ENCODE data around the gene ALOXE3.
"Not testable (repeated sequence)": the region's sequence is repeated elsewhere in the genome, so short reads cannot be mapped to it uniquely, and the experiment has no call there.

ALOXE3 gene

DNA sequence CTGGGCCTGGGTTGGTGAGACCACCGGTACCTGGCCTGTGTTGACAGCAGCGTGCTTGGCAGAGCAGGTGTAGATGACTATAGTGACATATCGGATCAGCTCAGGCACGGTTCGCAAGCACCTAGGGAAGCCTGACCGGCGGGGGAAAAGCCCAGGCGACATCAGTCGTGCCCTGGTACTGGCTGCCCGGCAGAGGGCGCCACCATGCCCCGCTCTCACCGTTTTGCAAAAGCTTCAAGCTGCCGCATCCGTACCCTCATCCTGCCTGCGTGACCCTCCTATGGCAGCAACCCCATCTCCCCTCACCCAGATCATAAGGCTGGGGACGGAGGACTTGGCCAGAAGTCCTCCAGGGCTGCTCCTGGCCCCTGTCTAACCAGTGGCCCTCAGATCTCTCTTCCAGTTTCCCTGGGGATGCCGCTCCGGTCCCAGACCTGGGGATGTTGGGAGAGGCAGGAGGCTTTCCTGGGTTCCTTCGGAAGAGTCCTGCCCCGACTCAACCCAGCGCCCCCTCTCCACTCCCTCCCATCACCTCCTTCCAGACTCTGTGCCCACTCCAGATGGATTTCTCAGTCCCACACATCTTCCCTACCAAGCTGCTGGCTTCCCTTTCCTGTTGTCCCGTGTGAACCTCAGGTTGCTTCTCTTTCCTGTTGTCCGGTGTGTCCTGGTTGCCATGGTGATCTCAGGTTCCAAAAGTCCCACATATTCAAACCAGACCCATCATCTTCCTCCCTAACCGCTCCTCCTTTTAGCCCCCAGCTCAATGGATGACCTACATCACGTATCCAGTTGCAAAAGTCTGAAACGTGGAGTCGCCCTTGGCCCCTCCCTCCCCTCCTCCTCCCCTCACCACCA lies 44.5 kb downstream of the ALOXE3 start:
- DNase-seq: peak in 24 of 58 donors; percentile 7 to 56 (median 20)

DNA sequence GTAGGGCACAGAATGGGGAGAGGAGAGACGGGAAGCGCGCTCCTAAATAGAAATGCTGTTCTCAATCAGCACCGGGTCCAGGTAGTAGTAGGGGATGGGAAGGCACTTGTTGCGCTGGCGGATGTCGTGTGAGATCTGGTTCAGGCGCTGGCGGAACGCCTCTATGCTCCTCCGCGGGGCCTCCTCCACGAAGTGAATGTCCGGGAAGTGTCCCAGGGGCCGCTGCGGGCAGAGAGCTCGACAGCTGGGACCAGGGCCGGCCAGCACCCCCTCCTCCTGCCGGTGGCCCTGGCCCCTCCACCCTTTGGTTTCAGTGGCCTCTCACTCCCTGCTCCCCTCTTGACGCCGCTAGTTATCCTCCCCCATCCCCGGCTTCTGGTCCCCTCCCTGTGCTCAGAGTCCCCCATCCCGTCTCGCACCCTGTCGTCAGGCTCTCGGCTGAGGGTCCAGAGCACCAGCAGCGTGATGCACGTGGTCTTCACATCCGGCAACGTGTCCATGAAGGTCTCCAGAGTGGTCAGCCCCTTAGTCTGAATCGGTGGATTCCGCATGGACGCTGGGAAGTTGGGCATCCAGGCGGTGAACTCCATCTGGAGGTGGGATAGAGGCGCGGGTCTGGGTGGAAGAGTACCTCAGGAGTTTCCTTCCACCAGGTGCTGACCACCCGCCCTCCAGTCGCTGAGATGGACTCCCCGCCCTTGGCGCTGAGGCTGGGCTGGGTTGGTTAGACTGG lies 45.4 kb downstream of the ALOXE3 start:
- no peak for DNase-seq

DNA sequence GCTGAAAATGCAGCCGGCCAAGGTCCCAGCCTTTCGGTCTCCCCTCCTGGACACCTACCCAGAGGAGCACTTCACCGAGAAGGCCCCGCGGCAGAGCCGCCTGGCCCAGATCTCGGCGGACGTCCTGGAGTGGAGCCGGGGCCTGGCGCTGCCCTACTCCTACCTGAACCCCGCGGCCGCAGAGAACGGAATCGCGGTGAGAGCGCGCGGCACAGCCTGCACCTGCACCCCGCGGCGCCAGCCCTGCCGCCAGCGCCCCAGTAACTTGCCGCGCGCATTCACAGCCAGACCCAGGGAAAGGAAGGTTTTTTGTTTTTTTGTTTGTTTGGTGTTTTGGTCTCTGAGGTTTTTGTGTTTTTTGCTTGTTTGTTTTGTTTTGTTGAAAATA lies 46.0 kb downstream of the ALOXE3 start:
- DNase-seq: no peak

DNA sequence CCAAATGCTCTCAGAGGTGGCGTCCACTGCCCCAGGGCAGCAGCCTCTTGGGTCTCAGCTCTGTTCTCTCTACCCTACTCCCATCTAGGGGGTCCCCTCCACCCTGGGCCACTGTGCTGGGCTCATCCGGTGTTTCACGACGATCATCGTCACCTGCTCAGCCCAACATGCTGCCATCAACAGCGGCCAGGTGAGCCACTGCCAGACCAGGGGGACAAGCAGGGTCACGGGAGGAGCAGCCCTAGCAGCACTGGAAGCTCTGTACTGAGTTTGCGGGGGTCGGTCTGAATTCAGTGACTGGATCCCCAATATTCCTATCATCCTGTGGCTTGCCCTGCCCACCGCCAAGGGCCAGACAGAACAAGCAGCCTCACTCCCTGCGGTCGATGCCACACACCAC lies 46.8 kb downstream of the ALOXE3 start:
- no peak for DNase-seq

DNA sequence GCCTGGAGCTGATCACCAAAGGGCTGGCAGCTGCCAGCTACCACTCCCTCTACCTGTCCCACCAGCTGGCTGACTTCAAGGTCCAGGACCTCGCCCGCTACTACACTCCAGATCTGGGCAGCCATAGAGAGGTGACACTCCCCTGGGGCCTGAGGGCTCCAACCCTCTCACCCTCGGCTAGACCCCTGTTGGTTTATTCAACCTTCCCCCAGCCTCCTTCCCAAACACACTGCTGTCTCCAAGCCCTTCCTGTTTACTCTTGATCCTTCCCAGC lies 48.8 kb downstream of the ALOXE3 start:
- DNase-seq: no peak

DNA sequence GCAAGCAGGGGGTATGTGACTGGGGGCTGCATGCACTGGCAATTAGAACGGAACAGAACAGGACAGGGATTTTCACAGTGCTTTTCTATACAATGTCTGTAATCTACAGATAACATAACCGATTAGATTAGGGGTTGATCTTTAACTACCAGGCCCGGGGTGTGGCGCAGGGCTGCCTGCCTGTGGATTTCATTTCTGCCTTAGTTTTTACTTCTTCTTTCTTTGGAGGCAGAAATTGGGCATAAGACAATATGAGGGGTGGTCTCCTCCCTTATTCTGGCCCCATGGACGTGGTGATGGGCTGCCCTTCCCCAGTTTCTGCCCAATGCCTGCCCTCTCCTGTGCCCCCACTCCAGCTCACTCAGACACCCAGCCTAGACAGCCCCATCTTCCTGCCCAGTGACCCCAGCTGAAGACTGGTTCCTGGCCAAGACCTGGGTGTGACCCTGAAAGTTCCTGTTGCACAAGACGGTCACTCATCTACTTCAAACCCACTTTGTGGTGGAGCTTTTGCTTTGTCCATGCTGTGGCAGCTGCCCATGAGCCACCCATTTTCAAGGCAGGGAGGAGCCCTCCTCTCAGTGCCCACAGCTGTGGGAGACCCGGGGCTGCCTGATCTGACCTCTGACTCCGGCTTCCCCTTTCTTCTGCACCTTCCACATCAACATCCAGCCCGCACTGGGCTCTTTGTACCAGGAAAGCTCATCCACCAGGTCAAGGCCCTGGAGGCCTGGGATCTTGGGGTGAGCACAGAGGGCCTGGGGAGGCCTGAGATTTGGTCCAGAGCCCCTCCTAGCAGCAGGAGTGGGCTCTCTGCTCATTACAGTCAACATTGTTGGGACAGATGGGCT lies 49.4 kb downstream of the ALOXE3 start:
- peak in 1 of 58 donors; percentile 7 for DNase-seq

DNA sequence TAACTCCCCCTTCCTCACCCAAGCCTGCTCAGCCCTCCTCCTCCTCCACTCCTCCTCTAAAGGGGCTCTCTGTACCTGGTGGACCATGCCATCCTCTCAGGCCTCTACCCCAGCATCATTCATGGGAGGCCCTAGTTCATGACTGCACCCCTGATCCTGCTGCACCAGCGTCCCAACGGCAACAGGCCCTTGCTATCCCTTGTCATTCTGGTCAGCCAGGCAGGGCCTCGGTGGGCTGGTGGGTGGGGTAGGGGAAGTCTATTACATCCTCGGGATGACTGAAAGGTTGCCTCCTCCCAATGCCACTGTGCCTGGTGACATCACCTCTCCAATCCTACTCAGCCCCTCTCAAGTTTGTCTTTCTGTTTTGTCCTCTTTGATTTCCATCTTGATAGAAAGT lies 50.5 kb downstream of the ALOXE3 start:
- no peak for DNase-seq

DNA sequence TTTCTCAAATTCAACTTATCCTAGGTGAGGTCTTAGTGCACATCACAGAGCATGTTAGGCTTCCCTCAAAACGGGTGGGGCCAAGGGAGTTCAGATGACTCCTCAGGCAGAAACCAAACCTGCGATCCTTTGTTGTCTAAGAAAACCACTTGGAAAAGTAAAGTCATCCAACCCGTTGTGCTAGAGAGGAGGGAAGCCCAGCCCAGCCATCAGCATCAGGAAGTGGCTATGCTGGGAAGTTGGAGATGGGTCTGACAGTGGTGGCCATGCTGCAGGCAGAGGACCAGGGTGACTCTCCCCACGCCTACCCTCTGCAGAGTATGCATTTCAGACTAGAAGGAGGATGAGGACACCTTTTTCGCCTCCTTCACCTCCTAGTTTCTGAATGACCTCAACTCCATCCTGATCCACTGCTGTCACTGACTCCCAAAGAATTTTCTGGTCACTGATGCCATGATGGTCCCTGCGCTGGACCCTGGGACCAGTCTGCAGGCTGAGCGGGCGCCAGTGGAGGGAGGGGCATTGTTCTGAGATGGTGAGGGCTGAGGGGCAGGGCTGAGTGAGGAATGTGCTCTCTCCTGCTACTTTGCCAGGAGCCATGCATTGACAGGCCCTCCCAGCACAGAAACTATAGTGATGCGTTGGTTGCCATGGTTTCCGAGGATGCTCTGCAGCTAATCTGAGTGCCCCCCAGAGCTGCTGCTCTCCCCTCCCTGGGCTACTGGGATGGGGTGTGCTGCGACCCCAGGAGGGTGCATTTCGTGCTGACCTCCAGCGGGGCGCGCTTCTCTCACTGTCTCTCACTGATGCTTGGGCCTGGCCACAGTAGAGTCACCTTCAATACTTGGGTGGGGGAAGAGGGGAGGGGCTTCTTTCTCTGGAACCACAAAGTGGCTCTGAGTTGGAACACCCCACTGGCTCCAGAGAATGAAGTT lies 51.2 kb downstream of the ALOXE3 start:
- DNase-seq: no peak

DNA sequence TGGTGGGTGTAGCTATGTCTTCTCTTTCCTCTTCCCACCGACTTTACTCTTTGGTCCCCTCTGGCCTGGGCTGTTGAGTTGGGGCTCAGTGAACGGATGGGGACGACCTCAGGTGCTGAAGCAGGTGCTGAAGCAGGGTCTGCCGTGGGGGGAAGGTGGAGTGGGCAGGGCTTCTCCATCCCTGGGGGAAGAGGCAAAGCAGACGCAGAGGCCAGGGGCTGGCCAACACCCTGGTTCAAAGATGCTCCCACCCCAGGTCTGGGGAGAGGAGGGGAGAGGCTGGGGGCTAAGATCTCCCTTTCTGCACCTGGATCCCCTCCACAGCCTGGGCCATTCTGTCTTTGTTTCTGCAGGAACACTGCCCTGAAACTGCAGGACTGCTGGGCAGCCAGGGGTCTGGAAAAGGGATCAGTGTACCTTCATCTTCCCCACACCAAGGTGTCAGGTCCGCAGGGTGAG lies 53.7 kb downstream of the ALOXE3 start:
- no peak for DNase-seq

DNA sequence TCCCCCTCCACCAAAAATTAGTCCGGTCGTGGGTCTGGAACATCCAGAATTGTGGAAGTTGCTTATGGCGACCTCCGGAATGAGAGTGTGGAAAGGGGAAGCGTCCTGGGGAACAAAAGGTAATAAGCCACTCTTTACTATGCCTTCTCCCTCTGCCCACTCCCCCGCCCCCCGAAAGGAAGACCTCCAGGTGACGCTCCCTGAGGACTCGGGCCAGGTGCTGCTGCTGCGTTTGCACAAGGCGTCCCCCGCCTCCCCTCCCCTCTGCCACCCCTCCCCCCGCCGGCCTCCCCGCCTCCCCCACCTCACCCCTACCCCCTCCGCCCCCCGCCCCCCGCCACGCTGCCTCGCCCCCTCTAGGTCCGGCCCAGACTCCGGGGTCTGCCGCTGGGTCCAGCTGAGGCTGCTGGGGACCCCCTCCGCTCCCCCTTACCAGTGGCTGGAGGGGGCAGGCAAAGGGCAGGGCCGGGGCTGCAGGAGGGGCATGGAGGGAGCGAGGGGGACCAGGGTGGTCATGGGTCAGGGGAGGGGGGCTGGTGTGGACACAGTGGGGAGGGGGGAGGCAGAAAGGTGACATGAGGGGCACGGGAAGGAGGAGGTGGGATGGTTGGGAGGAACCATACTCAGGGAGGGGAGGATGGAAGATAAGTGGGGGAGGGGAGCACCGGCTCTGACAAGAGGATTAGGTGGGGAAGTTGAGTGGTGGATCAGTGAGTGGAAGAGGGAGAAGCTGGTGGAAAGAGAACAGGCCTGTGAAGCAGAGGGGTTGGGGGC lies 54.4 kb downstream of the ALOXE3 start:
- no peak for DNase-seq

DNA sequence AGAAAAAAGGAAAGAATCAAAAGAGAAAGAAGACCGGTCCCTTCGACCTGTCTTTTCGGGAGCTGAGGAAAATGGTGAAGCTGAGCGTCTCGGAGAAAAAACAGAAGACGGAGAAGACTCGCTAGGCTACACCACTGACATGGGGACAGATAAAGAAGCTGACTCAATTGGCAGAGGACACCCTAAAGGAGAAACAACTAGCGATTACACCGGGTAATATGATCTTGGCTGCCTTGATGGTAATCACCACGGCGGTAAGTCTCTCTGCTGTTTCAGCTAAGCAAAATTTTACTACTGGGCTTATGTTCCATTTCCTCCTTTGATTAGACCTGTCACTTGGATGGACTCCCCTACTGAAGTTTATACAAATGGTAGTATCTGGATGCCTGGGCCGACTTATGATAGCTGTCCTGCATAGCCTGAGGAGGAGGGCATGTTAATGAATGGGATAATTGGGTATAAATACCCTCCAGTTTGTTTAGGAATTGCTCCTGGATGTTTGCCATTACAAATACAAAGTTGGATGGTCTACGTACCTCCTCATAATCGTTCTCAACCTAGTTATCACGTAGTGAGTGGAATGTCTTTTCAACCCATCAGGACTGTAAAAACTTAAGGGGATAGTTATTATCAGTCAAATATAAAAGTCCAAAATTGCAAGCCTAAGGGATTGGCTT lies 55.4 kb downstream of the ALOXE3 start:
- DNase-seq: no peak

DNA sequence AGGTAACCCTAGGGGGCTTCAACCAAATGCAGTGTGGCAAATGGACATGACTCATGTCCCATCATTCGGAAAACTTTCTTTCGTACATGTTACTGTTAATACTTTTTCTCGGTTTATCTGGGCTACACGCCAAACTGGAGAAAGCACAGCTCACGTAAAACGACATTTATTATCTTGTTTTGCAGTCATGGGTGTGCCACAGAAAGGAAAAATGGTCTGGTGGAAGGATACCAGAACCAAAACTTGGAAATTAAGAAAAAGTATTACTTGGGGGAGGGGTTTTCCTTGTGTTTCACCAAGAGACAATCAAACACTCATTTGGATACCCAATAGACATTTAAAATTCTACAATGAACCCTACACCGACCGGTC lies 55.9 kb downstream of the ALOXE3 start:
- no peak for DNase-seq

DNA sequence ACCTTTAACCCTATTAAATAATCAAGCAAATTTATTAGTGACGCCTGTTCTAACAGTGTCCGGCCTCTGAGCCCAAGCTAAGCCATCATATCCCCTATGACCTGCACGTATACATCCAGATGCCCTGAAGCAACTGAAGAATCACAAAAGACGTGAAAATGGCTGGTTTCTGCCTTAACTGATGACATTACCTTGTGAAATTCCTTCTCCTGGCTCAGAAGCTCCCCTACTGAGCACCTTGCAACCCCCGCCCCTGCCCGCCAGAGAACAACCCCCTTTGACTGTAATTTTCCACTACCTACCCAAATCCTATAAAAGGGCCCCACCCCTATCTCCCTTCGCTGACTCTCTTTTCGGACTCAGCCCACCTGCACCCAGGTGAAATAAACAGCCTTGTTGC lies 56.5 kb downstream of the ALOXE3 start:
- DNase-seq: not testable (repeated sequence)

DNA sequence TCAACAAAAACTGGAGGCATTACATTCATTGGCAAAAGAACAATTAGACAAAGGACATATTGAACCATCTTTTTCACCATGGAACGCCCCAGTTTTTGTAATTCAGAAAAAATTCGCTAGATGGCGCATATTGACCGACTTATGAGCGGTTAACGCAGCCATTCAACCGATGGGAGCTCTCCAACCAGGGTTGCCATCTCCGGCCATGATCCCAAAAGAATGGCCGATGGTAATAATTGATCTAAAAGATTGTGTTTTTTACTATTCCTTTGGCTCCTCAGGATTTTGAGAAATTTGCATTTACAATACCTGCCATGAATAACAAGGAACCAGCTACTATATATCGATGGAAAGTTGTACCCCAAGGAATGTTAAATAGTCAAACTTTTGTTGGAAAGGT lies 58.0 kb downstream of the ALOXE3 start:
- peak in 30 of 58 donors; percentile 3 to 79 (median 38) for DNase-seq

DNA sequence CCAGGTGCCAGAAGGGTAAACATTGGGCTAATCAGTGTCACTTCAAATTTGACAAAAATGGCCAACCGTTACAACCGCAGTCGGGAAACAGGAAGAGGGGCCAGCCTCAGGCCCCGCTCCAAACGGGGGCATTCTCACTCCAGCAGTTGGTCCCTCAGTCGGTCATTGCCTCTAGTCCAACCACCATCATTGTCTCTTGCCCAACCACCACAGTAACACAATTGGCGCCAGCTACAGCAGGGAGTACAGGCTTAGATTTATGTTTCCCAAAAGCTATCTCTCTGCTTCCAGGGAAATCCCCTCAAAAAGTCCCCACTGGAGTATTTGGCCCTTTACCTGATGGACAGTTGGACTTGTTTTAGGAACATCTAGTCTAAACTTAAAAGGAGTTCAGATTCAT lies 59.2 kb downstream of the ALOXE3 start:
- DNase-seq: no peak

DNA sequence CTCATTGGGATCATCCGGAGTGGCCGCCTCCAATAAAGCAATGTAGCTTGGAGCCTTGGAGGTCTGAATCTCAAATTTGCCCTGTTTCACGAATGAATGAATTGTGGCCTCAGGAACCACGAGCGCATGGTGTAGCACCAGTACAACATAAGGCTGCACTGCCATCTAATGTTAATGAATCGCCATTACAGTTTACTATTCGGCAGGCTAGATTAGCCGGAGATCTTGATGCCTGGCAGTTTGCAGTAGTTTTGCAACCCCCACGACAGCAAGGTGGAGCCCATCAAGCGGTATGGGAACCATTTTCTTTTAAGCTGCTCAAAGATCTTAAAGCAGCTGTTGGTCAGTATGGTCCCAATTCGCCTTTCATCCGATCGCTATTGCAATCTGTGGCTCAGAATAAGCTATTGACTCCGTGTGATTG lies 60.6 kb downstream of the ALOXE3 start:
- peak in 25 of 58 donors; percentile 2 to 64 (median 23) for DNase-seq

DNA sequence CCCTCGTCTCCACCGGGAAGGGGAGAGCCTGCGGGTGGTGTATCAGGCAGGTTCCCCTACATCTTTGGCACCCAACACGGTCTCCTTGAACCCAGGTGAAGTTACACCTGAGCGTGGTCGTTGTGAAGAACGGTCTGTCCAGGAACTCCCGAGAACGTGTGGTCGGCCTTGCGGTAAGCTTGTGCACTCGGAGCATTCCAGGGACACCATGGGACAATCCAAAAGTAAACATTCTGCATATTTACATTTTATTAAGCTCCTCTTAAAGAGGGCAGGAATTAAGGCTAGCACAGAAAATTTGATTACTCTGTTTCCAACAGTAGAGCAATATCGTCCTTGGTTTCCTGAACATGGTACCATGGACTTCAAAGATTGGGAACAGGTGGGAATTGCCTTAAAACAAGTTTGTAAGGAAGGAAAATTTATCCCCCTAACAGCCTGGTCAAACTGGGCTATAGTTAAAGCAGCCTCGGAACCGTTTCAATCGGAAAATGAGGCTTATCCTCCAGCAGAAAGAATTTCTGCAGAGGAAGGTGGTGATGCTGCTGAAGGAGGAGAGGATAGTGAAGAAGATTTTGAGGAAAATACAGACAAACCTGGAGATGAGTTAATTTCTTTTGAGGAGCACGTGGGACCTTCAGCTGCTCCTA lies 61.2 kb downstream of the ALOXE3 start:
- no peak for DNase-seq

DNA sequence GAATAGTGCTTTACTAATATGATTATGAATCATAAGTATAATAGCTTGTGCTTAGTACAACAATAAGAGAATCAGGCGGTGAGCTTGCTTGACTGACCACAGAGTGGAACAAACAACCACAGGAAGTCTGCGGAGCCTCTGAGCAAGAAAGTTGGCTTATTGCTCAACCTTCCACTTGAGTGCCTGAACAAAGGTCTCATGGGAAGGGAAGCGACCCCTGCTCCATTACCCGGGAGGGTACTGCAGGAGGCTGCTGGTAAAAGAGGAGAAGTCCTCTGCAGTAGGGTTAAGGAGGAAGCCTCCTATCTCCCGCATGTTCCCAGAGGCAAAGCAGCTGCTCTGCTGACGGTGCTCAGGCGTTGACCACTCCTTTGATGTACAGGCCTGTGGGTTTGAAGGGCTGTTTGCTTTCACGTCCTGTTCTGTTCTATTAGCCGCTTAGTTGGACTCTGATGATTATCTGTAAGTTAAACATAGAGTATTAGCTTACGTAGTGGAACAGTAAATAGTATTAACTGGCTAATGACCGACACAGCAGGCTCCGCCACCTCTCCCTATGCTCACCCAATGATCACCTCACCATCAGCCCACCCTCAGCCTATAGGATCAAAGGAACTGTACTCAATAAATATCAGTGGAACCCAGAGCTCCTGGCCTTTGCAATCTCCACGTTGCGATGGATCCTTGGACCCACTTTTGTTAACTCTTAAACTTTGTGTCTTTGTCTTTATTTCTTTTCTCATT lies 61.9 kb downstream of the ALOXE3 start:
- DNase-seq: peak in 24 of 58 donors; percentile 12 to 64 (median 30)
